HG02588 (cell line): ENCODE results near the gene LRRC75A.
"Not testable (repeated sequence)": the region's sequence is repeated elsewhere in the genome, so short reads cannot be mapped to it uniquely, and the experiment has no call there.

Source experiments
- ATAC-seq: cut with Tn5 transposase; IDR thresholded peaks from one replicate; pipeline ENCODE4 v1.9.1; 2021; ENCODE audit warnings: mild to moderate bottlenecking, moderate library complexity; ENCODE audit not compliant: unreplicated experiment

LRRC75A gene, protein sequence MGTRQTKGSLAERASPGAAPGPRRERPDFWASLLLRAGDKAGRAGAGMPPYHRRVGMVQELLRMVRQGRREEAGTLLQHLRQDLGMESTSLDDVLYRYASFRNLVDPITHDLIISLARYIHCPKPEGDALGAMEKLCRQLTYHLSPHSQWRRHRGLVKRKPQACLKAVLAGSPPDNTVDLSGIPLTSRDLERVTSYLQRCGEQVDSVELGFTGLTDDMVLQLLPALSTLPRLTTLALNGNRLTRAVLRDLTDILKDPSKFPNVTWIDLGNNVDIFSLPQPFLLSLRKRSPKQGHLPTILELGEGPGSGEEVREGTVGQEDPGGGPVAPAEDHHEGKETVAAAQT

GRCh38 chr17:16491703-16492612, at the start of gene LRRC75A:
Gene LRRC75A (minus strand): TSS chr17:16492193. CDS start chr17:16491990, 203 bp downstream.
- ATAC-seq: no peak

DNA sequence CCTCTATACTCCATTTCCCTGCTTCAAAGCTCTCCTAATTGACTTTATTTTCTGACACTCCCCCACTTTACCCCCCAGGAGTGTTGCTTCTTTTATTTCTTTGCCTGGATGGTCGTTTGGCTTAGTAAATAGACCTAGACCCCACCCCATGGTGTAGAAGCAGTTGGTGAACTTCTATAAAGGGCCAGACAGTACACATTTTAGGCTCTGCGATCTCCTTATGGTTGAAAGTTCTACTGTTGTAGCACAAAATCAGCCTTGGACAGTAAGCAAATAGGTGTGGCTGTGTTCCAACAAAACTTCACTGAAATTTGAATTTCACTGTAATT, 45.1 kb upstream of the LRRC75A start:
- no peak for ATAC-seq

DNA sequence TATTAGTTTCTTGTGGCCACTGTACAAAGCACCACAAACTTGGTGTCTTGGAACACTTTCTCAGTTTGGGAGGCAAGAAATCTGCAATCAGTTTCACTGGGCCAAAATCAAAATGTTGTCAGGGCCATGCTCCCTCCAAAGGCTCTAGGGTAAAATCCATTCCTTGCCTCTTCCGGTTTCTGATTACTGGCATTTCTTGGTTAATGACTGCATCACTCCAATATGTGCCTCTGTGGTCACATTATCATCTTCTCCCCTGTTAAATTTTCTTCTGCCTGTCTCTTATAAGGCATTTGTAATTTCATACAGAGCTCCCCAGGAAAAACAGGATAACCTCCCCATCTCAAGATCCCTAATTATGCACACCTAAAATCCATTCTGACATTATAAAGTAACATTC, 42.2 kb upstream of the LRRC75A start:
- ATAC-seq: no peak

GRCh38 chr17:16529906-16530305, 37.9 kb upstream of the LRRC75A start:
- no peak for ATAC-seq

DNA sequence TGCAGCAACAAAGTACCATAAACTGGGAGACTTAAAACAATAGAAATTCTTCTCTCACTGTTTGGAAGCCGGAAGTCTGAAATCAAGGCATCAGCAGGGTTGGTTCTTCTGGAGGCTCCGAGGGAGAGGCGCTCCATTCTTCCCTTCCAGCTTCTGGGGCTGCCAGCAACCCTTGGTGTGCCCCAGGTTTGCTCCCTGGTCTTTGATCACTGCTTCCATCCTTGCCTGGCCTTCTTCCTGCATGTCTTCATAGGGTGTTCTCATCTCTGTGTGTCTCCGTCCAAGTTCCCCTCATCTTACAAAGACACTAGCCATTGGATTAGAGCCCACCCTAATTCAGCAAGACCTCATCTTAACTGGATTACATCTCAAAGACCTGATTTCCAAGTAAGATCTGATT, 35.3 kb upstream of the LRRC75A start:
- no peak for ATAC-seq

- not testable (repeated sequence) for ATAC-seq
These were observed 33.6 kb upstream of the LRRC75A start for GRCh38 chr17:16525556-16525955.

- peak; percentile 73 for ATAC-seq
These were observed 29.2 kb upstream of the LRRC75A start for GRCh38 chr17:16521070-16521727.

GRCh38 chr17:16519021-16519420, 27.0 kb upstream of the LRRC75A start:
- no peak for ATAC-seq

GRCh38 chr17:16517477-16517876, 25.5 kb upstream of the LRRC75A start:
- ATAC-seq: no peak

- no peak for ATAC-seq
These were observed 24.6 kb upstream of the LRRC75A start for GRCh38 chr17:16516594-16517051.

DNA sequence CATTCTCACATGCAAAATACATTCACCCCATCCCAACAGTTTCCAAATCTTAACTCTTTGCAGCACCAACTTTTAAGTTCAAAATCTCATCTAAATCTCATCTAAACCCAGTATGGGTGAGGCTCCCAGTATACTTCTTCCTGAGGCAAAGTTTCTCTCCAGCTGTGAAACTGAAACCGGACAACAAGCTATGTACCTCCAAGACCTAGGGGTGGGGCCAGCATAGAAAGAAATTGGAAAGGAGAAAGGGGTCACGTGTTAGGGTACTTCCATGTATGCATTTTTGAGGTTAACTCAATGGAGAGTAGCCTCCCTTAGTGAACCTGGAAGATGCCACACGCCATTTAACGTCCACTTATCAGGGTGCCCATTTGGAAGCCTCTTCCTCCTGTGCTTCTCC, 23.9 kb upstream of the LRRC75A start:
- no peak for ATAC-seq

DNA sequence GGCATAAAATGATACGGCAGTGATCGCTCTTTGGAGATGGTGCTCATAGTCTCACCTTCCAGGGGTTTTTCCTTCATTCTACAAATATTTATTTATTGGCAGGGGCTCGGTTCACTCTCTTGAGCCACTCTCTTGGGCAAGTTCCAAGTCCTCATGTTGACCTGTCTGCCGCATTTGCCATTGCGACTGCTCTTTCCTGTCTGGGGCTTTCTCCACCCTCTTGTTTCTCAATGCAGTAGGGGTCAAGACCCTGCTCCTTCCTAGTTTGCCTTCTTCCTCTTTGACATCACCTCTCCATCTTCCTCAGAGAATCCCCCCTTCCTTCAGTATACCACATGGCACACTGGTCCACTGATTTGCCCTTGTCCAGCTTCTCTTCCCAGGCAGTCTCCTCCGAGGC, 21.9 kb upstream of the LRRC75A start:
- ATAC-seq: no peak

GRCh38 chr17:16512011-16512410, 20.0 kb upstream of the LRRC75A start:
- no peak for ATAC-seq

DNA sequence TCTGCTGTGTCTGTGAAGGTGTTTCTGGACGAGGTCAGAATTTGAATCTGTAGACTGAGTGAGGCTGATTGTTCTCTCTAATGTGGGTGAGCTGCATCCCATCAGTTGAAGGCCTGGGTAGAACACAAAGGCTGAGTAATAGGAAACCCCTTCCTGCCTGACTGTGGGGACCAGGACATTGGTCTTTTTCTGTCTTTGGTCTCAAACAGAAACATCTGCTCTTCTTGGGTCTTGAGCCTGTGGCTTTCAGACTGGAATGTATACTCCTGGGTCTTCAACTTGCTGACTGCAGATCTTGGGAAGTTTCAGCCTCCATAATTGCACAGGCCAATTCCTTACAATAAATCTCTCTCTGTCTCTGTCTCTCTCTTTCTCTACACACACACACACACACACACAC, 19.6 kb upstream of the LRRC75A start:
- no peak for ATAC-seq

GRCh38 chr17:16507918-16508533, 16.0 kb upstream of the LRRC75A start:
- no peak for ATAC-seq

- ATAC-seq: no peak
These were observed 14.2 kb upstream of the LRRC75A start for GRCh38 chr17:16506188-16506587.

GRCh38 chr17:16504984-16505383, 13.0 kb upstream of the LRRC75A start:
- no peak for ATAC-seq

GRCh38 chr17:16496820-16497489, 5.0 kb upstream of the LRRC75A start:
- ATAC-seq: no peak

DNA sequence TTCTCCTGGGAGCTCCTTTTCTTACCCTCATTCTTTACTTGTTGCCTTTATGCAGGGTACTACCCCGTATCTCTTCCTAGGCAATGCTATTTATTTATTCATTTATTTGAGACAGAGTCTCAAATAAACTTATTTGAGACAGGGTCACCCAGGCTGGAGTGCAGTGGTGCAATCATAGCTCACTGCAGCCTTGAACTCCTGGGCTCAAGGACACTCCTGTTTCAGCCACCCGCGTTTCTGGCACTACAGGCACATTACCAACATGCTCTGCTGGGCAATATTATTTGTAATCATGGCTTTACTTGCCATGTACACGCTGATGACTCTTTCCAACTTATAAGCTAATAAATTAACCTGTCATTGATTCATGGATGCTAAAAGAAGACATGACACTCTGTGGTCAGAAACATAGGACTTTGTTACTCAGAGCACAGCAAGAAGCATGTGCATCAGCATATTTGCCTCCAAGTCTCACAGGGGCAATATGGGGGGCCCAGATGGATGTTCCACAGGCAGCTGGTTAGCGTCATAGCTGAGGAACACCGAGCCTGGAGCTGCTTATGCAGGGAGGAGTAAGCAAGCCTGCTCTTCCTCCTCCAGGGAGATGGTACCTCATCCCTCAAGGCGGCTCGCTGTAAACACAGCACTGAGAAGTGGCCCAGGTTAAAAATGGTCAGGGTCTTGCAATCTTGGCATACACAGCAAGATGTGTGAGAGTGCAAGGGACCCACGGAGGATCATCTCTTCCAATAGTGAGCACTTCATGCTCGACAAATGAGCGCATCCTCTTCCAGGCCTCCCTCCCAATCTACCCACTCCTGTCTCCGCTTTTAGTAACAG, 4.2 kb upstream of the LRRC75A start:
- no peak for ATAC-seq

DNA sequence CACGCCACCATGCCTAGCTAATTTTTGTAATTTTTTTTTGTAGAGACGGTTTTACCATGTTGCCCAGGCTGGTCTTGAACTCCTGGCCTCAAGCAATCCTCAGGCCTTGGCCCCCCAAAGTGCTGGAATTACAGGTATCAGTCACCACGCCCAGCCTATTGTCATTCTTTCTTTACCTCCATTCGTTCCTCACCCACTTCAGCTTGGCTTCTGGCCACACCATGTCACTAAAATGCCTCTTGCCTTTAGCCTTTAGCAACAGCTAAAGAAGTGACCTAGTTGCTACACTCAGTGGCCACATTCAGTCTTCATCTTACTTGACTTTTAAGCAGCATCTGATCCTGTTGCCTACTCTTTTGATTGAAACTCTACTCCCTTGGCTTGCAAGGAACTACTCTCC, 3.6 kb upstream of the LRRC75A start:
- ATAC-seq: no peak
